ENCODE measurements around the gene RFX3.
"Not testable (repeated sequence)": the region's sequence is repeated elsewhere in the genome, so short reads cannot be mapped to it uniquely, and the experiment has no call there.

RFX3 gene

GRCh38 chr9:3359048-3359692 is 166.6 kb downstream of the RFX3 start:
- no peak for DNase-seq (ENCODE audit: low read depth in 2 of 2)

GRCh38 chr9:3348169-3348568 is 177.6 kb downstream of the RFX3 start:
- DNase-seq (ENCODE audit: low read depth in 2 of 2): no peak

- DNase-seq (ENCODE audit: low read depth in 2 of 2): no peak
Measured at GRCh38 chr9:3346549-3346948, 179.3 kb downstream of the RFX3 start.

GRCh38 chr9:3343671-3344070 is 182.1 kb downstream of the RFX3 start:
- DNase-seq (ENCODE audit: low read depth in 2 of 2): no peak

GRCh38 chr9:3342159-3342777 is 183.5 kb downstream of the RFX3 start:
- no peak for DNase-seq (ENCODE audit: low read depth in 2 of 2)

- no peak for DNase-seq (ENCODE audit: low read depth in 2 of 2)
Measured at GRCh38 chr9:3337515-3338225, 188.1 kb downstream of the RFX3 start.

- DNase-seq (ENCODE audit: low read depth in 2 of 2): no peak
Measured at GRCh38 chr9:3336951-3337350, 188.8 kb downstream of the RFX3 start.

- no peak for DNase-seq (ENCODE audit: low read depth in 2 of 2)
Measured at GRCh38 chr9:3332802-3333201, 193.0 kb downstream of the RFX3 start.

GRCh38 chr9:3331801-3332200 is 194.0 kb downstream of the RFX3 start:
- DNase-seq (ENCODE audit: low read depth in 2 of 2): no peak

- DNase-seq (ENCODE audit: low read depth in 2 of 2): no peak
Measured at GRCh38 chr9:3330792-3331420, 194.9 kb downstream of the RFX3 start.

GRCh38 chr9:3329361-3329760 is 196.4 kb downstream of the RFX3 start:
- DNase-seq (ENCODE audit: low read depth in 2 of 2): no peak

GRCh38 chr9:3323714-3324113 is 202.1 kb downstream of the RFX3 start:
- no peak for DNase-seq (ENCODE audit: low read depth in 2 of 2)

- DNase-seq (ENCODE audit: low read depth in 2 of 2): no peak
Measured at GRCh38 chr9:3321186-3321585, 204.6 kb downstream of the RFX3 start.

- not testable (repeated sequence) for DNase-seq (ENCODE audit: low read depth in 2 of 2)
Measured at GRCh38 chr9:3312595-3312994, 213.2 kb downstream of the RFX3 start.

GRCh38 chr9:3308609-3309008 is 217.2 kb downstream of the RFX3 start:
- no peak for DNase-seq (ENCODE audit: low read depth in 2 of 2)

GRCh38 chr9:3304388-3304787 is 221.4 kb downstream of the RFX3 start:
- DNase-seq (ENCODE audit: low read depth in 2 of 2): not testable (repeated sequence)

GRCh38 chr9:3299872-3300271 is 225.9 kb downstream of the RFX3 start:
- no peak for DNase-seq (ENCODE audit: low read depth in 2 of 2)

- no peak for DNase-seq (ENCODE audit: low read depth in 2 of 2)
Measured at GRCh38 chr9:3296536-3296935, 229.3 kb downstream of the RFX3 start.

- DNase-seq (ENCODE audit: low read depth in 2 of 2): no peak
Measured at GRCh38 chr9:3292311-3292710, 233.5 kb downstream of the RFX3 start.

GRCh38 chr9:3290231-3290840 is 235.5 kb downstream of the RFX3 start:
- DNase-seq (ENCODE audit: low read depth in 2 of 2): no peak

- no peak for DNase-seq (ENCODE audit: low read depth in 2 of 2)
Measured at GRCh38 chr9:3288686-3289085, 237.1 kb downstream of the RFX3 start.
